Erythroblast (primary cell): ENCODE measurements around the gene TALDO1.

Source experiments
- DNase-seq, 2 experiments: peaks; one replicate each; lab custom pipeline; 2025; lab: John Stamatoyannopoulos, UW
- GATA1 ChIP-seq: IDR thresholded peaks from 2 replicates; pipeline ENCODE4 v1.6.1; 2011; ENCODE audit warnings: low read depth, mild to moderate bottlenecking, control low read depth, low read length, moderate library complexity
- POLR2A ChIP-seq: IDR thresholded peaks from 2 replicates; pipeline ENCODE4 v1.6.1; 2011; ENCODE audit warnings: mild to moderate bottlenecking, low read length

TALDO1 gene

GRCh38 chr11:747158-748006, at the start of gene TALDO1:
TALDO1 (plus strand) TSS chr11:747464; CDS start chr11:747482, 18 bp downstream.
- TF ChIP-seq POLR2A = peak; percentile 79
- no peak for TF ChIP-seq GATA1
- peak; percentile 92 to 96 for DNase-seq

GRCh38 chr11:697811-698311, 49.4 kb upstream of the TALDO1 start:
- no peak for TF ChIP-seq GATA1
- no peak for TF ChIP-seq POLR2A
- no peak for DNase-seq

GRCh38 chr11:698493-699115, 48.7 kb upstream of the TALDO1 start:
- DNase-seq = no peak
- TF ChIP-seq GATA1 (no peak), POLR2A (no peak)

GRCh38 chr11:699116-699508, 48.2 kb upstream of the TALDO1 start:
- no peak for TF ChIP-seq POLR2A
- no peak for TF ChIP-seq GATA1

GRCh38 chr11:699753-700152, 47.5 kb upstream of the TALDO1 start:
- no peak for DNase-seq
- no peak for TF ChIP-seq POLR2A

More at GRCh38 chr11:699116-699508, 48.2 kb upstream of the TALDO1 start:
- DNase-seq = no peak

GRCh38 chr11:701741-702461, 45.4 kb upstream of the TALDO1 start:
- DNase-seq = peak in 1 of 2 experiments; percentile 39
- TF ChIP-seq GATA1 (no peak), POLR2A (no peak)

- TF ChIP-seq GATA1 (no peak), POLR2A (no peak)
- no peak for DNase-seq
Measured at GRCh38 chr11:702462-703461, 44.5 kb upstream of the TALDO1 start.

- TF ChIP-seq GATA1 = no peak
- DNase-seq = no peak
Measured at GRCh38 chr11:703506-703905, 43.8 kb upstream of the TALDO1 start.

- DNase-seq = no peak
- TF ChIP-seq GATA1 (no peak), POLR2A (no peak)
Measured at GRCh38 chr11:704228-704674, 43.0 kb upstream of the TALDO1 start.

- DNase-seq = no peak
- no peak for TF ChIP-seq POLR2A
- no peak for TF ChIP-seq GATA1
Measured at GRCh38 chr11:704781-705645, 42.3 kb upstream of the TALDO1 start.

- TF ChIP-seq GATA1 = no peak
- no peak for TF ChIP-seq POLR2A
- DNase-seq = no peak
Measured at GRCh38 chr11:705646-706438, 41.4 kb upstream of the TALDO1 start, which contains the start of gene EPS8L2. EPS8L2 (plus strand) TSS chr11:706231; CDS start chr11:709408, 3,177 bp downstream.
